GM12878 (cell line): Measurements from ENCODE around the gene GPRC5C. TPM values are rescaled to one million over a fixed set of nuclear protein-coding genes. Genes with fewer than 3 reads are reported as not detected.

ENCODE experiments used
- ATAC-seq: fragments of 200-7000 bp; cut with Tn5 transposase; 3 replicates; pipeline ENCODE4 v1.9.1; 2020; ENCODE audit warnings: mild to moderate bottlenecking, moderate library complexity
- BruUV-seq: library from RNA; stranded (reverse); fragments of 400-500 nt; replicated peaks from 2 replicates; lab custom pipeline; 2021; lab: Mats Ljungman, UMichigan
- CTCF ChIA-PET: fragments of 300-600 bp; sonication (Branson Sonifier 250); formaldehyde crosslinking; extraction: SDS; loops from one replicate; lab custom pipeline; 2021; ENCODE audit warnings: inconsistent platforms; lab: Yijun Ruan, JAX
- POLR2A ChIA-PET: fragments of 350-600 bp; formaldehyde crosslinking; extraction: SDS; loops from one replicate; lab custom pipeline; 2021; ENCODE audit warnings: inconsistent platforms; lab: Charles Lee
- RAD21 ChIA-PET: fragments of 300-600 bp; sonication (Branson Sonifier 250); formaldehyde crosslinking; loops from one replicate; lab custom pipeline; 2023; ENCODE audit warnings: antibody characterized with exemption; ENCODE audit not compliant: unreplicated experiment; lab: Charles Lee
- SMC1A ChIA-PET: fragments of 300-600 bp; sonication (Branson Sonifier 250); formaldehyde crosslinking; loops from one replicate; lab custom pipeline; 2023; ENCODE audit not compliant: unreplicated experiment, uncharacterized antibody; lab: Charles Lee
- DNase-seq: peaks from one replicate; pipeline ENCODE4 v3.0.0-alpha.2; 2011; ENCODE audit warnings: low read depth, low spot score
- FAIRE-seq: peaks from 3 replicates; lab custom pipeline; 2011; peaks lifted over from hg19 to GRCh38; lab: Jason Lieb, UNC
- H2AFZ ChIP-seq: 2 replicates; pipeline ENCODE4 v1.6.0; 2011; ENCODE audit warnings: low read depth, low read length, control low read depth; ENCODE audit not compliant: control insufficient read depth
- H3K27ac ChIP-seq: 2 replicates; pipeline ENCODE4 v1.5.1; 2011; ENCODE audit warnings: control low read depth; ENCODE audit not compliant: control insufficient read depth, insufficient read depth
- H3K27me3 ChIP-seq, 2 experiments: replicated peaks in 1 of 2; 2 replicates each; pipeline versions ENCODE4 v1.6.0 to v1.6.1; 2011; ENCODE audit warnings: low read length in 1 of 2; ENCODE audit not compliant: control insufficient read depth in 2 of 2, insufficient read depth in 2 of 2
- H3K36me3 ChIP-seq, 2 experiments: 2 replicates each; pipeline ENCODE4 v1.5.1; 2011; ENCODE audit warnings: low read length in 1 of 2; ENCODE audit not compliant: control insufficient read depth in 2 of 2, insufficient read depth in 2 of 2
- H3K4me1 ChIP-seq: 2 replicates; pipeline ENCODE4 v1.6.1; 2011; ENCODE audit warnings: mild to moderate bottlenecking, low read length, moderate library complexity, mixed read lengths; ENCODE audit not compliant: control insufficient read depth, insufficient read depth
- H3K4me2 ChIP-seq: 2 replicates; pipeline ENCODE4 v1.6.0; 2011; ENCODE audit warnings: control low read depth; ENCODE audit not compliant: control insufficient read depth, insufficient read depth
- H3K4me3 ChIP-seq: fragments of 200-600 bp; sonication (generic); 2 replicates; pipeline ENCODE4 v1.5.1; 2016
- H3K79me2 ChIP-seq: 2 replicates; pipeline ENCODE4 v1.6.0; 2011; ENCODE audit warnings: low read length; ENCODE audit not compliant: control insufficient read depth, insufficient read depth
- H3K9ac ChIP-seq: 2 replicates; pipeline ENCODE4 v1.8.0; 2011; ENCODE audit warnings: low read length, control low read depth, mixed read lengths; ENCODE audit not compliant: control insufficient read depth, insufficient read depth
- H3K9me3 ChIP-seq: replicated peaks from 3 replicates; pipeline ENCODE4 v1.5.1; 2011; ENCODE audit warnings: mild to moderate bottlenecking, low read length; ENCODE audit not compliant: control insufficient read depth, insufficient read depth
- H4K20me1 ChIP-seq: 2 replicates; pipeline ENCODE4 v1.6.0; 2011; ENCODE audit not compliant: control insufficient read depth, insufficient read depth
- ATF7 ChIP-seq: fragments of 450-650 bp; IDR thresholded peaks from 2 replicates; pipeline ENCODE4 v1.6.1; 2016; ENCODE audit warnings: low read depth, mild to moderate bottlenecking
- BHLHE40 ChIP-seq, 2 experiments: fragments of 450-650 bp in 1 of 2; IDR thresholded peaks; 2 replicates each; pipeline ENCODE4 v1.6.1; 2011 to 2017; ENCODE audit warnings: low read depth in 2 of 2, borderline replicate concordance in 1 of 2, improper control_type of control experiment in 1 of 2, low read length in 1 of 2, mild to moderate bottlenecking in 1 of 2
- CBFB ChIP-seq: IDR thresholded peaks from 2 replicates; pipeline ENCODE4 v1.6.1; 2016; ENCODE audit warnings: antibody characterized with exemption, low read depth
- DPF2 ChIP-seq: fragments of 450-650 bp; IDR thresholded peaks from 2 replicates; pipeline ENCODE4 v1.6.1; 2017; ENCODE audit warnings: mild to moderate bottlenecking
- ETV6 ChIP-seq, 2 experiments: fragments of 450-650 bp in 1 of 2; IDR thresholded peaks in 1 of 2; conservative IDR thresholded peaks in 1 of 2; 2 replicates each; pipeline ENCODE4 v1.6.1; 2014; ENCODE audit warnings: antibody characterized with exemption in 1 of 2, borderline replicate concordance in 1 of 2, low read depth in 1 of 2, mild to moderate bottlenecking in 1 of 2, moderate library complexity in 1 of 2
- HSF1 ChIP-seq: fragments of 150-350 bp; IDR thresholded peaks from 2 replicates; pipeline ENCODE4 v1.6.1; 2014; ENCODE audit warnings: mild to moderate bottlenecking, low read depth, low read length
- IKZF1 ChIP-seq: fragments of 450-650 bp; conservative IDR thresholded peaks from 2 replicates; pipeline ENCODE4 v1.6.1; 2017; ENCODE audit warnings: antibody characterized with exemption, mild to moderate bottlenecking
- IRF3 ChIP-seq: fragments of 450-650 bp; IDR thresholded peaks from 2 replicates; pipeline ENCODE4 v1.6.1; 2014; ENCODE audit warnings: mild to moderate bottlenecking
- KAT2A ChIP-seq: conservative IDR thresholded peaks from 2 replicates; pipeline ENCODE4 v1.6.1; 2011; ENCODE audit warnings: low read depth, low read length; ENCODE audit not compliant: control insufficient read depth
- MLLT1 ChIP-seq: fragments of 450-650 bp; IDR thresholded peaks from 2 replicates; pipeline ENCODE4 v1.6.1; 2016; ENCODE audit warnings: mild to moderate bottlenecking
- MTA2 ChIP-seq: fragments of 450-650 bp; IDR thresholded peaks from 2 replicates; pipeline ENCODE4 v1.6.1; 2016; ENCODE audit warnings: low read depth, mild to moderate bottlenecking, moderate library complexity
- NBN ChIP-seq: fragments of 450-650 bp; IDR thresholded peaks from 2 replicates; pipeline ENCODE4 v1.6.1; 2016
- POU2F2 ChIP-seq: IDR thresholded peaks from 3 replicates; pipeline ENCODE4 v1.6.1; 2011; ENCODE audit warnings: low read depth, mild to moderate bottlenecking, low read length, borderline replicate concordance
- RCOR1 ChIP-seq: conservative IDR thresholded peaks from 2 replicates; pipeline ENCODE4 v1.6.1; 2012; ENCODE audit warnings: low read depth, low read length, improper control_type of control experiment
- RELA ChIP-seq: fragments of 450-650 bp; IDR thresholded peaks from 2 replicates; pipeline ENCODE4 v1.8.0; 2014; ENCODE audit warnings: borderline replicate concordance; ENCODE audit not compliant: partially characterized antibody
- SMARCA5 ChIP-seq: fragments of 450-650 bp; IDR thresholded peaks from 2 replicates; pipeline ENCODE4 v1.6.1; 2017; ENCODE audit warnings: mild to moderate bottlenecking
- STAT3 ChIP-seq: IDR thresholded peaks from 2 replicates; pipeline ENCODE4 v1.6.1; 2011; ENCODE audit warnings: low read depth, low read length, improper control_type of control experiment
- TCF12 ChIP-seq: IDR thresholded peaks from 2 replicates; pipeline ENCODE4 v1.6.1; 2011; ENCODE audit warnings: low read depth, mild to moderate bottlenecking, low read length
- ZBED1 ChIP-seq: IDR thresholded peaks from 2 replicates; pipeline ENCODE4 v1.6.1; 2016; ENCODE audit warnings: borderline replicate concordance
- ZNF24 ChIP-seq: fragments of 450-650 bp; IDR thresholded peaks from 2 replicates; pipeline ENCODE4 v1.6.1; 2017; ENCODE audit warnings: antibody characterized with exemption, mild to moderate bottlenecking
- WGBS: methylation state at CpG from one replicate; pipeline ENCODE4 v1.1.6; 2016; ENCODE audit warnings: low lambda C conversion rate; ENCODE audit not compliant: insufficient replicate concordance, insufficient coverage; ENCODE audit errors: missing lambda C conversion rate; 5-methylcytosine and 5-hydroxymethylcytosine counted together
- in situ Hi-C: fragments of 300-500 bp; cut with MboI; formaldehyde crosslinking; loops from 9 replicates; pipeline ENCODE4 v1.14.3; 2018; ENCODE audit warnings: mixed read lengths
- intact Hi-C: fragments of 100-400 bp; cut with micrococcal nuclease; formaldehyde crosslinking; loops from one replicate; pipeline ENCODE4 v1.14.2; 2022; ENCODE audit not compliant: unreplicated experiment
- polyA plus RNA-seq, 11 experiments: library from polyadenylated mRNA; depleted of rRNA in 4 of 11; unstranded in 6 of 11; stranded (reverse) in 5 of 11; fragments of >200 nt; fragmentation: Nextera tagmentation in 4 of 11; fragmentation: Illumina TruSeq in 1 of 11; extraction: Ambion mirVana in 4 of 11; extraction: Trizol in 1 of 11; gene quantifications; 1 replicate in 1 of 11; 2 replicates in 10 of 11; pipeline versions ENCODE4 v1.2.1 to v1.2.3, GENCODE V29; 2011 to 2016; ENCODE audit warnings: inconsistent platforms in 2 of 11, missing spikeins in 2 of 11, low read depth in 1 of 11
- total RNA-seq, 4 experiments: library from RNA; depleted of rRNA in 3 of 4; stranded (reverse); fragments of >200 nt in 3 of 4; fragmentation: Illumina TruSeq in 1 of 4; extraction: Trizol in 1 of 4; gene quantifications; 2 replicates each; pipeline versions ENCODE4 v1.2.1 to v1.2.3, GENCODE V29; 2013 to 2021

GPRC5C gene
- total and polyA plus RNA-seq, 10 of the 15 experiments (the other 5 are each of a cell fraction or from before 2014, with no cell fraction given) = 0.04 to 1.3 (median 0.36) TPM; not detected in 2

GRCh38 chr17:74417178-74418045 is 14.5 kb upstream of the GPRC5C start:
- Histone ChIP-seq H2AFZ (no peak overlapping the region), H3K36me3 (no peaks in the 10 kb centered on the region), H3K27ac (no peak overlapping the region), H3K79me2 (no peaks in the 10 kb centered on the region), H3K4me2 (no peak overlapping the region), H3K4me3 (no peak overlapping the region), H3K27me3 (no peaks in the 10 kb centered on the region), H3K9me3 (no peaks in the 10 kb centered on the region), H3K4me1 (peaks cover 4% of the 10 kb centered on the region; the same call in 1 of the 2 replicates), H4K20me1 (no peaks in the 10 kb centered on the region), H3K9ac (no peak overlapping the region)
- CTCF ChIA-PET = interaction anchor here (0.6 to 2.6 kb wide), 9 partner anchors 13 to 115 kb away, joined by 3 to 15 read pairs (median 7); no protein-coding TSS in a partner anchor
- WGBS = 19% methylated on average over 12 of the region's 12 CpGs
- RAD21 ChIA-PET = interaction anchor here (0.7 to 3.8 kb wide), 7 partner anchors 8 to 74 kb away, joined by 3 to 16 read pairs (median 4); no protein-coding TSS in a partner anchor
- intact Hi-C loops = loop anchor here (5.0 kb wide), 1 partner anchor 40 kb away; no protein-coding TSS in a partner anchor
- DNase-seq = peak; percentile 56
- in situ Hi-C loops = no loop called here
- SMC1A ChIA-PET = interaction anchor here (0.6 to 2.2 kb wide), 10 partner anchors 13 to 272 kb away, joined by 3 to 11 read pairs (median 3); no protein-coding TSS in a partner anchor
- POLR2A ChIA-PET = interaction anchor here (0.6 to 2.3 kb wide), 6 partner anchors 8 to 128 kb away, joined by 3 to 11 read pairs (median 4); partner anchors contain the start of gene CD300A
- BruUV-seq = no TSS peak
- FAIRE-seq = no peak
- peak; percentile 96 for ATAC-seq
- TF ChIP-seq ATF7 = peak; percentile 86
- peak; percentile 33 for TF ChIP-seq IKZF1
- TF ChIP-seq CBFB = no peak
- peak; percentile 98 for TF ChIP-seq SMARCA5
- TF ChIP-seq KAT2A = no peak
- TF ChIP-seq BHLHE40 (IDR thresholded peaks at IDR 0.05; ENCODE audit: borderline replicate concordance in 1 of 2, low read depth in 2 of 2, low read length in 1 of 2) = no peak
- TF ChIP-seq TCF12 = 0 out of 2 replicates have a peak, but pooled peaks have one; percentile 51
- TF ChIP-seq RCOR1 = 0 out of 2 replicates have a peak, but pooled peaks have one; percentile 57
- TF ChIP-seq STAT3 = no peak
- 0 out of 2 replicates have a peak, but pooled peaks have one; percentile 33 for TF ChIP-seq MLLT1
- TF ChIP-seq DPF2 = peak; percentile 67
- peak; percentile 14 for TF ChIP-seq RELA
- TF ChIP-seq ETV6 (conservative IDR thresholded peaks at IDR 0.05 in 1 of 2, IDR thresholded peaks at IDR 0.05 in 1 of 2; ENCODE audit: borderline replicate concordance in 1 of 2, low read depth in 1 of 2) = no peak
- no peak for TF ChIP-seq ZBED1
- TF ChIP-seq ZNF24 = 0 out of 2 replicates have a peak, but pooled peaks have one; percentile 33
- no peak for TF ChIP-seq IRF3
- TF ChIP-seq POU2F2 = peak; percentile 62; the same call in 1 of the 3 replicates
- TF ChIP-seq NBN = 0 out of 2 replicates have a peak, but pooled peaks have one; percentile 64
- TF ChIP-seq HSF1 = no peak
- TF ChIP-seq MTA2 = peak; percentile 47; the same call in 1 of the 2 replicates
